ENCODE data around the gene PARD3.

The PARD3 gene

DNA sequence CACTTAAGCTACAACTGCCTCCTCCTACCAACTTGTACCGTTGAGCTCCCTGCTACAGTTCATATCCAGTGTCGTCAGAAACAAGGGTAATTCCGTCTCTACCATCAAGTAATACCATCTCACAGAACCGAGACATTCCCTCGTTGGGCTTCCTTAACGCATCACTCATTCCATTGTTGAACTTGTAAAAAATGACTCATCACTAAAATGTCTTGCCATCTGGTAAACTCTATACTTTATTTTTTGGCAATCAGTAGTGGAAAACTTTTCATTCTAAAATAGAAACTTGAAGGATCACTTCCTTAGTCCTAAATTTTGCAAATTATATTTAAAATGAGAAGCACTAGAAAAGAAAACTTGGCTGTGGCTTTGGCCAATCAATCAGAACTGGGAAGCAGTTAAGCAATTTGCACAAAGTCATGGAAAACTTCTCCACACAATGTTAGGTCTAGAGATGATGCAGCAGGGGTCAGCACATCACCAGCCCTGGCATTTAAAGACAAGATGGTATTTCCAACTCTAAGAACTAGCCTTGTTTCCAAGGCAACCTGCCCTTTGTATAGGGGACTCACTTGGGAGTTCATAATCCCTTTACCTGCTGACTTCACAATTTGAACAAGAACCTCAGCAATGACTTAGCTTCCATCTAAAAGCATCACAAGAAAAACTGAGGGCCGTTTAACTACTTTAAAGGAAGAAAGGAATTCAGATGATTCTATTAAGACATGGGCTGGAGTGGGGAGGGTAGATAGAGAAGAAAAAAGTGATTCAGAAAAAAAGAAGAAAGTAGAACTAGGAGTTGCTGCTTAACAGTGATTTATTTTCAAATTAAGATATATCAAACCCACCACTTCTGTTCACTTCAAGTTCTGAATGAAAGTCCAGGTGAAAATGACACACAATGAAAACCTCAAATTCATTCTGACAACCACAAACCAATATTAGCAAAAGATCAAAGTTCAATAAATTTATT lies 288.1 kb downstream of the PARD3 start:
- no peak overlapping the region for H3K4me3 ChIP-seq (replicated peaks; ENCODE audit: low read depth, low read length)
- TF ChIP-seq, protein P1, sequence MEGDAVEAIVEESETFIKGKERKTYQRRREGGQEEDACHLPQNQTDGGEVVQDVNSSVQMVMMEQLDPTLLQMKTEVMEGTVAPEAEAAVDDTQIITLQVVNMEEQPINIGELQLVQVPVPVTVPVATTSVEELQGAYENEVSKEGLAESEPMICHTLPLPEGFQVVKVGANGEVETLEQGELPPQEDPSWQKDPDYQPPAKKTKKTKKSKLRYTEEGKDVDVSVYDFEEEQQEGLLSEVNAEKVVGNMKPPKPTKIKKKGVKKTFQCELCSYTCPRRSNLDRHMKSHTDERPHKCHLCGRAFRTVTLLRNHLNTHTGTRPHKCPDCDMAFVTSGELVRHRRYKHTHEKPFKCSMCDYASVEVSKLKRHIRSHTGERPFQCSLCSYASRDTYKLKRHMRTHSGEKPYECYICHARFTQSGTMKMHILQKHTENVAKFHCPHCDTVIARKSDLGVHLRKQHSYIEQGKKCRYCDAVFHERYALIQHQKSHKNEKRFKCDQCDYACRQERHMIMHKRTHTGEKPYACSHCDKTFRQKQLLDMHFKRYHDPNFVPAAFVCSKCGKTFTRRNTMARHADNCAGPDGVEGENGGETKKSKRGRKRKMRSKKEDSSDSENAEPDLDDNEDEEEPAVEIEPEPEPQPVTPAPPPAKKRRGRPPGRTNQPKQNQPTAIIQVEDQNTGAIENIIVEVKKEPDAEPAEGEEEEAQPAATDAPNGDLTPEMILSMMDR (IDR thresholded peaks at IDR 0.05; ENCODE audit: insufficient read depth, low read length, poor library complexity, severe bottlenecking): no peak
- no peaks in the 10 kb centered on the region for H3K27me3 ChIP-seq (replicated peaks; ENCODE audit: control insufficient read depth, insufficient read depth, low read length)
- no peaks in the 10 kb centered on the region for H3K36me3 ChIP-seq (ENCODE audit: control insufficient read depth, insufficient read depth, low read length)
- peak; percentile 33 for DNase-seq (ENCODE audit: extremely low read depth, insufficient read length)

DNA sequence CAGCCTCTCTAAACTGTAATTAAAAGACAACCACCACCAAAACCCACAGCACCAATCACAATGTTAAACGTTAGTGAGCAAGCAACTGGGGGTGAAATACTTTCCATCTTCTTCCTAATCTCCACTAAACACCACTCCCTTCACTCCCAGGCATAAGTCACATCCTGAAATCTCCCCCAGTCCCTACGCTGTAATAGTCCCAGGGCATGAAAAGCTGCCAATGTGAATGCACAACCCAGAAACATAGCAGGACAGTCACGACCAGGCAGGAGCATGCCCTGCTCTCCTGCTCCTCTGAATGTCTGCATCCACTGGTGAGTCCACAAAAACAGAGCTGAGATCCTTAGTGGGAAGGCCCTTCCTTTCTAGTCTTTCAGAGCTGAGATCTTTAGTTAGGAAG lies 288.9 kb downstream of the PARD3 start:
- no peaks in the 10 kb centered on the region for H3K27me3 ChIP-seq (replicated peaks; ENCODE audit: control insufficient read depth, insufficient read depth, low read length)
- DNase-seq (ENCODE audit: extremely low read depth, insufficient read length): no peak
- TF ChIP-seq, protein P1 (IDR thresholded peaks at IDR 0.05; ENCODE audit: insufficient read depth, low read length, poor library complexity, severe bottlenecking): no peak
- no peak overlapping the region for H3K4me3 ChIP-seq (replicated peaks; ENCODE audit: low read depth, low read length)
- H3K36me3 ChIP-seq (ENCODE audit: control insufficient read depth, insufficient read depth, low read length): no peaks in the 10 kb centered on the region

DNA sequence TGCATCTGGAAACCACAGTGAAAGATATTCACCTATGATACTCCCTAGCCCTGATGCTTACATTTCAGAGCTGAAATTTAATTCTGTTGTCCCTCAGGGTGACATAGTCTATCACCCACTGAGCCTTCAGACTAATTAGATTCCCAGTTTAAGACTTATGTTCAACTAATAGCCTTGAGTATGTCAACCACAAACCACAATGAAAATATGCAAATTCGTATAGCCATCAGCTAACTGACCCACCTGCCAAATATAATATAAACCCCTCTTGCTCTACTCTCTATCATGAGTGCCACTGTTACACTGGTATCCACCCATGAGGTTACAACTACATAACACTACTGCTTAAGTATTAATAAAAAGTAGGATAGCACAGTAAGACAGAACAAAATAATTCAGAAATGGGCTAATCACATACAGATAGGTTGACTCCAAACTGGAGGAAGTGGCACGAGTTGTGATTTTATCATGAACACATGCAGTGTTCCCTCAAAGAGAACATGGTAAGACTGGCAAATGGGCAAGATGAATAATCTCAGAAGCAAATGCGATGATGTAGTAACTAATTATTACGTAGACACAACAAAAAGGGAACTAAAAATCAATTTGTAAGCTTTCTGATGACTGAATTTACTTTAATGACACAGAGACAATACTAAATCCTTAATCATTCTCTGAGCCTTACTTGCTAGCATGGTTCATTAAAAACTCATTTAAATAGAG lies 290.6 kb downstream of the PARD3 start:
- Histone ChIP-seq H3K27me3 (replicated peaks; ENCODE audit: control insufficient read depth, insufficient read depth, low read length) (no peaks in the 10 kb centered on the region), H3K4me3 (replicated peaks; ENCODE audit: low read depth, low read length) (no peak overlapping the region), H3K36me3 (ENCODE audit: control insufficient read depth, insufficient read depth, low read length) (no peaks in the 10 kb centered on the region)
- peak; percentile 44 for DNase-seq (ENCODE audit: extremely low read depth, insufficient read length)
- TF ChIP-seq, protein P1 (IDR thresholded peaks at IDR 0.05; ENCODE audit: insufficient read depth, low read length, poor library complexity, severe bottlenecking): no peak

DNA sequence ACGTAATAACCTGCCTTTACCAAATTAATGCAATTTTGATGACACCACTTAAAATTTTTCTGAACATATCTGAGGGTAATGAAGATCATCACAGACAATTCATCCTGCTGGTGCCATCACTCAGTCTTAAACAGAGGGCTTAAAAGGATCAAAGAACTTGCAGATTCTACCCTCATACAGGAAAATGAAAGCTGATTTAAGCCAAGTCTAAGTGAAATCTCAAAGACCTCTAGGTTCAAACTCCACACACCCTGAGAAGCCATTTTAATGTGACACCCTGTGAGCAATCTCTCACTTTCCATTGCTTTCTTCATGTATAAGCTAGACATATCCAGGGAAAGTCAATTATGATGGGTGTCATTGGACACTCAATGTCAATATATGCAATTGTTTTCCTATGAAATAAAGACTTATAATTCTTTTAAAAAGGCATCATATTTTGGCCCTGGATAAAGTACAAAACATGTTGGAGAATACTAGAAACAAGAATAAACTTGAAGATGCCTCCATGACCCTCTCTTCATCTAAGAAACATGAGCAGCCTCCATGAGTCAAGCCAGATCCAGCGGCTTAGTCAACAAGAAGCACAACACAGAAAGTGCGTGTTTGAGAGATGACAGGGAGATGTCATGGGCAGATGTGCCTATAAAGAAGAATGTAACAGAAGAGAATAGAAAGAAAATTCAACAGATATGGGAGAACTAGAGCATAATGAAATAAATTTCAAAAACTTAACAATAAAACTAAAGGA lies 291.9 kb downstream of the PARD3 start:
- Histone ChIP-seq H3K4me3 (replicated peaks; ENCODE audit: low read depth, low read length) (no peak overlapping the region), H3K36me3 (ENCODE audit: control insufficient read depth, insufficient read depth, low read length) (no peaks in the 10 kb centered on the region), H3K27me3 (replicated peaks; ENCODE audit: control insufficient read depth, insufficient read depth, low read length) (no peaks in the 10 kb centered on the region)
- TF ChIP-seq, protein P1 (IDR thresholded peaks at IDR 0.05; ENCODE audit: insufficient read depth, low read length, poor library complexity, severe bottlenecking): no peak
- DNase-seq (ENCODE audit: extremely low read depth, insufficient read length): no peak

DNA sequence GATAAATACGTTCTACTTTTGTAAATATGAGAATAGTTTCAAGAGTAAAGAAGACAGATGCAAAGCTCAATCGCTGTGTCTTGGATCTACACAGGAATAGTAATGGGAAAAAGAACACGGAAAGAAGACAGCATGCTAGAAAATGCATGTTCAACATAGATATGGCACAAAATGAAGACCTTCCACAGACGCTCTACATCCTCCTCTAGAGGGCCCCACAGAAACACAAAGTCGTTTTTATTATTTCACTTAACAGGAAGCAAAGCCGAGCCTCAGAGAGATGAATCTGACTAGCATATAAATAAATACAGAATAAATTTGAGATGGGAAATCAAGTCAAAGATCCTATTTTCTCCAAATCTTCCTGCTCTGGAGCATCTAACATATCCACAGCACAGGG lies 292.6 kb downstream of the PARD3 start:
- no peaks in the 10 kb centered on the region for H3K36me3 ChIP-seq (ENCODE audit: control insufficient read depth, insufficient read depth, low read length)
- H3K4me3 ChIP-seq (replicated peaks; ENCODE audit: low read depth, low read length): no peak overlapping the region
- H3K27me3 ChIP-seq (replicated peaks; ENCODE audit: control insufficient read depth, insufficient read depth, low read length): no peaks in the 10 kb centered on the region
- no peak for DNase-seq (ENCODE audit: extremely low read depth, insufficient read length)
- TF ChIP-seq, protein P1 (IDR thresholded peaks at IDR 0.05; ENCODE audit: insufficient read depth, low read length, poor library complexity, severe bottlenecking): peak; percentile 73

Data from GM06990 (cell line).